Esophagus squamous epithelium (tissue), 4 donors: ENCODE measurements around the gene ABCA9.

Source experiments
- POLR2A ChIP-seq, 4 donors: fragments of 450-650 bp; IDR thresholded peaks; one replicate each; pipeline ENCODE4 v1.6.1; 2017; ENCODE audit warnings: antibody characterized with exemption in 4 of 4, mild to moderate bottlenecking in 4 of 4, moderate library complexity in 3 of 4
- TF ChIP-seq, protein P1 (sequence below), 6 experiments: fragments of 450-650 bp in 4 of 6; fragments of 200-600 bp in 2 of 6; sonication (generic) in 2 of 6; IDR thresholded peaks; one replicate each; pipeline ENCODE4 v1.5.1; 2016 to 2019; ENCODE audit warnings: antibody characterized with exemption in 6 of 6, mild to moderate bottlenecking in 4 of 6, moderate library complexity in 4 of 6

- TF ChIP-seq, protein P1, sequence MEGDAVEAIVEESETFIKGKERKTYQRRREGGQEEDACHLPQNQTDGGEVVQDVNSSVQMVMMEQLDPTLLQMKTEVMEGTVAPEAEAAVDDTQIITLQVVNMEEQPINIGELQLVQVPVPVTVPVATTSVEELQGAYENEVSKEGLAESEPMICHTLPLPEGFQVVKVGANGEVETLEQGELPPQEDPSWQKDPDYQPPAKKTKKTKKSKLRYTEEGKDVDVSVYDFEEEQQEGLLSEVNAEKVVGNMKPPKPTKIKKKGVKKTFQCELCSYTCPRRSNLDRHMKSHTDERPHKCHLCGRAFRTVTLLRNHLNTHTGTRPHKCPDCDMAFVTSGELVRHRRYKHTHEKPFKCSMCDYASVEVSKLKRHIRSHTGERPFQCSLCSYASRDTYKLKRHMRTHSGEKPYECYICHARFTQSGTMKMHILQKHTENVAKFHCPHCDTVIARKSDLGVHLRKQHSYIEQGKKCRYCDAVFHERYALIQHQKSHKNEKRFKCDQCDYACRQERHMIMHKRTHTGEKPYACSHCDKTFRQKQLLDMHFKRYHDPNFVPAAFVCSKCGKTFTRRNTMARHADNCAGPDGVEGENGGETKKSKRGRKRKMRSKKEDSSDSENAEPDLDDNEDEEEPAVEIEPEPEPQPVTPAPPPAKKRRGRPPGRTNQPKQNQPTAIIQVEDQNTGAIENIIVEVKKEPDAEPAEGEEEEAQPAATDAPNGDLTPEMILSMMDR (IDR thresholded peaks at IDR 0.05) = no peak
- no peak for TF ChIP-seq POLR2A (IDR thresholded peaks at IDR 0.05)
These were observed 1.1 kb downstream of the ABCA9 start for GRCh38 chr17:69059458-69060175.
